H1 (cell line): Measurements from ENCODE around the gene TSNAXIP1. TPM values are rescaled to one million over a fixed set of nuclear protein-coding genes. Genes with fewer than 3 reads are reported as not detected.

Experiments used
- ATF2 ChIP-seq: IDR thresholded peaks from 2 replicates; pipeline ENCODE4 v1.6.1; 2012; ENCODE audit warnings: low read length, inconsistent platforms
- BCL11A ChIP-seq, 2 experiments: IDR thresholded peaks; one replicate each; pipeline ENCODE4 v1.6.1; 2011; ENCODE audit warnings: low read depth in 2 of 2, low read length in 2 of 2, mild to moderate bottlenecking in 2 of 2
- BRCA1 ChIP-seq: IDR thresholded peaks from 2 replicates; pipeline ENCODE4 v1.6.1; 2012; ENCODE audit warnings: low read depth, low read length, improper control_type of control experiment
- CHD2 ChIP-seq: IDR thresholded peaks from 2 replicates; pipeline ENCODE4 v1.6.1; 2012; ENCODE audit warnings: low read length, improper control_type of control experiment
- E2F6 ChIP-seq: IDR thresholded peaks from 2 replicates; pipeline ENCODE4 v1.6.1; 2012; ENCODE audit warnings: inconsistent platforms
- JUND ChIP-seq: IDR thresholded peaks from 2 replicates; pipeline ENCODE4 v1.6.1; 2011; ENCODE audit warnings: mild to moderate bottlenecking, improper control_type of control experiment, low read length
- KDM4A ChIP-seq: IDR thresholded peaks from one replicate; pipeline ENCODE4 v1.7.1; 2012; ENCODE audit warnings: low read depth, mild to moderate bottlenecking, moderate library complexity, low read length, inconsistent platforms; ENCODE audit not compliant: severe bottlenecking
- MAFK ChIP-seq: IDR thresholded peaks from 2 replicates; pipeline ENCODE4 v1.6.1; 2012; ENCODE audit warnings: low read depth, mild to moderate bottlenecking, improper control_type of control experiment, low read length
- NRF1 ChIP-seq: IDR thresholded peaks from 2 replicates; pipeline ENCODE4 v1.6.1; 2011; ENCODE audit warnings: mild to moderate bottlenecking, low read depth, low read length, improper control_type of control experiment
- POLR2A ChIP-seq, 2 experiments: IDR thresholded peaks; 1 replicate in 1 of 2; 2 replicates in 1 of 2; pipeline ENCODE4 v1.6.1; 2011; ENCODE audit warnings: low read depth in 2 of 2, low read length in 2 of 2, mild to moderate bottlenecking in 2 of 2; ENCODE audit errors: control extremely low read depth in 1 of 2
- POLR2AphosphoS5 ChIP-seq: IDR thresholded peaks from 2 replicates; pipeline ENCODE4 v1.6.1; 2011; ENCODE audit warnings: low read depth, low read length
- RNF2 ChIP-seq: fragments of 200-900, 300-1000 bp; sonication (generic); IDR thresholded peaks from 2 replicates; pipeline ENCODE4 v1.7.1; 2016; ENCODE audit warnings: borderline replicate concordance, low read depth, mild to moderate bottlenecking, antibody characterized with exemption, low read length; ENCODE audit not compliant: poor library complexity, severe bottlenecking; ENCODE audit errors: missing control alignments
- SIN3A ChIP-seq, 2 experiments: IDR thresholded peaks in 1 of 2; conservative IDR thresholded peaks in 1 of 2; 2 replicates each; pipeline ENCODE4 v1.6.1; 2011 to 2012; ENCODE audit warnings: low read length in 2 of 2, improper control_type of control experiment in 1 of 2, low read depth in 1 of 2, mild to moderate bottlenecking in 1 of 2
- SIX5 ChIP-seq: IDR thresholded peaks from 2 replicates; pipeline ENCODE4 v1.6.1; 2011; ENCODE audit warnings: mild to moderate bottlenecking, low read depth, low read length
- SP1 ChIP-seq: IDR thresholded peaks from 2 replicates; pipeline ENCODE4 v1.6.1; 2011; ENCODE audit warnings: low read depth, low read length
- SRF ChIP-seq: IDR thresholded peaks from 2 replicates; pipeline ENCODE4 v1.6.1; 2011; ENCODE audit warnings: mild to moderate bottlenecking, low read depth, low read length, moderate library complexity
- TBP ChIP-seq: IDR thresholded peaks from 2 replicates; pipeline ENCODE4 v1.6.1; 2011; ENCODE audit warnings: low read depth, low read length, improper control_type of control experiment
- YY1 ChIP-seq: IDR thresholded peaks from 2 replicates; pipeline ENCODE4 v1.6.1; 2011; ENCODE audit warnings: low read depth, mild to moderate bottlenecking, low read length
- polyA plus RNA-seq, 7 experiments: library from polyadenylated mRNA; depleted of rRNA in 3 of 7; stranded (reverse) in 5 of 7; unstranded in 2 of 7; fragments of >200 nt in 5 of 7; fragments of 200-250 nt in 2 of 7; gene quantifications; 1 replicate in 5 of 7; 2 replicates in 1 of 7; 4 replicates in 1 of 7; pipeline versions ENCODE4 v1.2.1 to v1.2.3, GENCODE V29; 2011 to 2013; ENCODE audit warnings: missing spikeins in 2 of 7, mixed read lengths in 2 of 7
- total RNA-seq: library from RNA; stranded (reverse); fragmentation: NEBNext Ultra II Directional; extraction: Animal tissue kit (Norgen Biotek cat#: 25700); gene quantifications from 2 replicates; pipeline ENCODE4 v1.2.1, GENCODE V29; 2021

TSNAXIP1 gene
- total and polyA plus RNA-seq, 2 of the 8 experiments (the other 6 are each of a cell fraction or from before 2014, with no cell fraction given), result 0.37 to 0.94 TPM

GRCh38 chr16:67833415-67834241, 26.9 kb downstream of the TSNAXIP1 start (continued):
- TF ChIP-seq RNF2, result no peak
- TF ChIP-seq ATF2, result 0 out of 2 replicates have a peak, but pooled peaks have one; percentile 62
- no peak for TF ChIP-seq SRF
- peak; percentile 81 for TF ChIP-seq POLR2AphosphoS5
- TF ChIP-seq SP1, result 0 out of 2 replicates have a peak, but pooled peaks have one; percentile 29
- TF ChIP-seq BRCA1, result peak; percentile 96
- TF ChIP-seq KDM4A, result peak; percentile 76
- TF ChIP-seq SIN3A (conservative IDR thresholded peaks at IDR 0.05 in 1 of 2, IDR thresholded peaks at IDR 0.05 in 1 of 2; ENCODE audit: low read depth in 1 of 2, low read length in 2 of 2), result peak; percentile 87 to 89
- no peak for TF ChIP-seq MAFK
- peak; percentile 89 for TF ChIP-seq TBP
- peak; percentile 56 for TF ChIP-seq E2F6
- TF ChIP-seq POLR2A (IDR thresholded peaks at IDR 0.05; ENCODE audit: control extremely low read depth in 1 of 2, low read depth in 2 of 2, low read length in 2 of 2), result peak in 1 of 2 experiments; percentile 84; a peak in 2 of 3 replicates
- TF ChIP-seq JUND, result 0 out of 2 replicates have a peak, but pooled peaks have one; percentile 16
- peak; percentile 88 for TF ChIP-seq YY1
- TF ChIP-seq CHD2, result peak; percentile 100
- TF ChIP-seq BCL11A (IDR thresholded peaks at IDR 0.05; ENCODE audit: low read depth in 2 of 2, low read length in 2 of 2), result no peak
- TF ChIP-seq SIX5, result peak; percentile 90
- TF ChIP-seq NRF1, result no peak
